Left lung (tissue), 10 donors: ENCODE data around the gene PHYHD1. TPM values are rescaled to one million over a fixed set of nuclear protein-coding genes. Genes with fewer than 3 reads are reported as not detected.
A peak's percentile ranks its signal among the peaks of the same experiment; 100 is the strongest.

Experiments
- ATAC-seq: fragments of 200-7000 bp; cut with Tn5 transposase; one replicate; pipeline ENCODE4 v1.9.1; 2020; ENCODE audit warnings: moderate library complexity
- DNase-seq, 4 donors: peaks; one replicate each; pipeline ENCODE4 v3.0.0-alpha.2; 2013 to 2020
- H3K27ac ChIP-seq, 2 donors: fragments of 200-600 bp; sonication (generic) in 1 of 2; one replicate each; pipeline versions ENCODE4 v1.5.0 to v1.8.0; 2020 to 2021
- H3K27me3 ChIP-seq, 2 donors: fragments of 200-600 bp; sonication (generic) in 1 of 2; one replicate each; pipeline versions ENCODE4 v1.5.0 to v1.8.0; 2020 to 2021
- H3K36me3 ChIP-seq, 2 donors: fragments of 200-600 bp; sonication (generic) in 1 of 2; one replicate each; pipeline versions ENCODE4 v1.5.0 to v1.8.0; 2020 to 2021
- H3K4me1 ChIP-seq, 2 donors: fragments of 200-600 bp; one replicate each; pipeline ENCODE4 v1.8.0; 2021
- H3K4me3 ChIP-seq, 2 donors: fragments of 200-600 bp; sonication (generic) in 1 of 2; one replicate each; pipeline versions ENCODE4 v1.5.0 to v1.8.0; 2020 to 2021; ENCODE audit warnings: mild to moderate bottlenecking in 1 of 2
- H3K9me3 ChIP-seq, 2 donors: fragments of 200-600 bp; sonication (generic) in 1 of 2; one replicate each; pipeline versions ENCODE4 v1.5.0 to v1.8.0; 2020 to 2021
- intact Hi-C, 2 donors: fragments of 100-400 bp; cut with DNase I; formaldehyde crosslinking; loops; one replicate each; pipeline versions ENCODE4 v1.11.2 to v1.14.2; 2022
- polyA plus RNA-seq, 6 donors: library from polyadenylated mRNA; unstranded; fragments of 120-200 nt; gene quantifications; one replicate each; pipeline ENCODE4 v1.2.1, GENCODE V29; 2013; ENCODE audit not compliant: insufficient read length in 6 of 6
- total RNA-seq, 2 donors: library from RNA; stranded (reverse); fragmentation: NEBNext Ultra II Directional; extraction: Animal tissue kit (Norgen Biotek cat#: 25700); gene quantifications; one replicate each; pipeline ENCODE4 v1.2.1, GENCODE V29; 2021
- TF ChIP-seq, protein P1 (sequence below), 2 donors: fragments of 200-600 bp; sonication (generic) in 1 of 2; IDR thresholded peaks; one replicate each; pipeline versions ENCODE4 v1.5.0 to v1.8.0; 2021; ENCODE audit warnings: antibody characterized with exemption in 2 of 2
- donor health status: DM: no; HTN: yes; CAD: no.
- donor health status: DM: no; HTN: no; CAD: no.

The PHYHD1 gene
- total and polyA plus RNA-seq, 8 donors, result 32.6 to 51.7 (median 41.0) TPM

DNA sequence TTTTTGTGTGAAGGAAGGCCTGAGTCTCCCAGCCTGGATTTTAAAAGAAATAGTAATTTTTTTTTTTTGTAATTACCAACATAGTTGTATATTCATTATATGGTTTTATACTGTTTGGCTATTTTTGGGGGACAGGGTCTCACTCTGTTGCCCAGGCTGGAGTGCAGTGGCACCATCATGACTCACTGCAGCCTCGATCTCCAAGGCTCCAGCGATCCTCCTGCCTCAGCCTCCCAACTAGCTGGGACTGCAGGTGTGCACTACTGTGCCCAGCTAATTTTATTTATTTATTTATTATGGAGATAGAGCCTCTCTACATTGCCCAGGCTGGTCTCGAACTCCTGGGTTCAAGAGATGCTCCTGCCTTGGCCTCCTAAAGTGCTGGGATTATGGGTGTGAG, 33.7 kb upstream of the PHYHD1 start:
- H3K36me3 ChIP-seq, result peaks cover 0 to 73% of the 10 kb centered on the region in 2 donors
- DNase-seq (no peak), ATAC-seq (no peak)
- peaks cover 18 to 79% of the 10 kb centered on the region in 2 donors for H3K4me1 ChIP-seq
- H3K4me3 ChIP-seq, result no peak overlapping the region
- TF ChIP-seq, protein P1, sequence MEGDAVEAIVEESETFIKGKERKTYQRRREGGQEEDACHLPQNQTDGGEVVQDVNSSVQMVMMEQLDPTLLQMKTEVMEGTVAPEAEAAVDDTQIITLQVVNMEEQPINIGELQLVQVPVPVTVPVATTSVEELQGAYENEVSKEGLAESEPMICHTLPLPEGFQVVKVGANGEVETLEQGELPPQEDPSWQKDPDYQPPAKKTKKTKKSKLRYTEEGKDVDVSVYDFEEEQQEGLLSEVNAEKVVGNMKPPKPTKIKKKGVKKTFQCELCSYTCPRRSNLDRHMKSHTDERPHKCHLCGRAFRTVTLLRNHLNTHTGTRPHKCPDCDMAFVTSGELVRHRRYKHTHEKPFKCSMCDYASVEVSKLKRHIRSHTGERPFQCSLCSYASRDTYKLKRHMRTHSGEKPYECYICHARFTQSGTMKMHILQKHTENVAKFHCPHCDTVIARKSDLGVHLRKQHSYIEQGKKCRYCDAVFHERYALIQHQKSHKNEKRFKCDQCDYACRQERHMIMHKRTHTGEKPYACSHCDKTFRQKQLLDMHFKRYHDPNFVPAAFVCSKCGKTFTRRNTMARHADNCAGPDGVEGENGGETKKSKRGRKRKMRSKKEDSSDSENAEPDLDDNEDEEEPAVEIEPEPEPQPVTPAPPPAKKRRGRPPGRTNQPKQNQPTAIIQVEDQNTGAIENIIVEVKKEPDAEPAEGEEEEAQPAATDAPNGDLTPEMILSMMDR (IDR thresholded peaks at IDR 0.05), result no peak
- no peaks in the 10 kb centered on the region for H3K27me3 ChIP-seq
- intact Hi-C loops, result no loop called here
- peak overlapping the region in 1 of 2 donors; percentile 60 for H3K27ac ChIP-seq
- no peaks in the 10 kb centered on the region for H3K9me3 ChIP-seq

DNA sequence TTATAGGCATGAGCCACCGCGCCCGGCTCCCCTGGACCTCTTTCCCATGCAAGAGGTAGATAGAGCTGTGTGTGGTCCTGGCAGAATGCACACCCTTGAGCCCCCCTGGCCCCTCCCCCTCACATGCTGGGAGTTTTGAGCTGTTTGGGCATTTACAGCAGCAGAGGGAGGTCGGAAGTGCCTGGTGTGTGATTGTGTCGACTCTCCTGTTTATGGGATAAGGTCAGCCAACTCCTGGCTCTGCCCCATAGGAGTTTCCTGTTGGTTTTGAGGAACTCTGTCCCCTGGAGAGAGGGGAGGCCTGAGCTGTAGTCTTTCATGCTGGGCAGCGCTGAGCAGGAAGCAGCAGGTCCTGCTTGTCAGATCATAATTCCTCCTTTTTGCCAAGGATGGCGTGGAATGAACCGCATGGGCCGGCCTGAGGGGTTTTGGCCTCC, 32.9 kb upstream of the PHYHD1 start:
- TF ChIP-seq, protein P1 (IDR thresholded peaks at IDR 0.05), result no peak
- ATAC-seq, result no peak
- DNase-seq, result no peak
- peaks cover 0 to 82% of the 10 kb centered on the region in 2 donors for H3K36me3 ChIP-seq
- H3K4me3 ChIP-seq, result no peak overlapping the region
- intact Hi-C loops, result no loop called here
- H3K27ac ChIP-seq, result peak overlapping the region in 1 of 2 donors; percentile 4
- no peaks in the 10 kb centered on the region for H3K27me3 ChIP-seq
- no peaks in the 10 kb centered on the region for H3K9me3 ChIP-seq
- peaks cover 25 to 84% of the 10 kb centered on the region in 2 donors for H3K4me1 ChIP-seq

DNA sequence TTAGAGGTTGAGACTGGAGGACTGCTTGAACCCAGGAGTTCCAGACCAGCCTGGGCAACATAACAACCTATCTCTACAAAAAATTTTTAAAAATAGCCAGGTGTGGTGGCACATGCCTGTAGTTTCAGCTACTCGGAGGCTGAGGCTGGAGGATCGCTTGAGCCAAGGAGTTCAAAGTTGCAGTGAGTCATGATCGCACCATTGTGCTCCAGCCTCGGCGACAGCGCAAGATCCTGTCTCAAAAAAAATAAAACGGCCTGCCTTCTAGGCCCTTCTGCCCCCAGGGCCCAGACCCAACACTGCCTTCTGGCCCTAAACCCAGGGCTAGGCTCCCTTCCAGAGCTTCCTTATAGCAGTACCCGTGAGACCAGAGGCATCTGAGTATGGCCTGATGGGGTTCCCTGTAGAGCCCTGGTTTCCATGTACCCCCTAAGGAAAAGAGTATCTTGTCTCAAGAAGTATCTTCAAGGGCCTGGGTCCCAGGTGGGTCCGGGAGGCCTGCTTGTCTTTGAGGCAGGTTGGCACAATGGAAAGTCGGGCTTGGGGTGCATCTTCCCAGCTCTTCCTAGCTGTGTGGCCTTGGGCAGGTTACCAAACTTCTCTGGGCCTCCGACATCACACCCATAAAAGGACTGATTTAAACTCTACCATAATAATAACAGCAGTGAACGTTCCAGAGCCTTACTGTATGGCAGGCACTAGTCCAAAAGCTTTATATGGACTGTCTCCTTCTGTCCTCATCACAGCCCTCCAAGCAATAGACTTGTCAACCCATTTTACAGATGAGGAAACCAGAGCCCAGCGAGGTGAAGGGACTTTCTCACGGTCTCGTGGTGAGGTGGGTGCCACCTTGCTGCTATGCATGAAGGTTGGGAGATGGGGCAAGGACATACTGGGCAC, 29.2 kb upstream of the PHYHD1 start:
- Histone ChIP-seq H3K36me3 (peaks cover 0 to 86% of the 10 kb centered on the region in 2 donors), H3K4me1 (peaks cover 13 to 59% of the 10 kb centered on the region in 2 donors)
- intact Hi-C loops, result no loop called here

DNA sequence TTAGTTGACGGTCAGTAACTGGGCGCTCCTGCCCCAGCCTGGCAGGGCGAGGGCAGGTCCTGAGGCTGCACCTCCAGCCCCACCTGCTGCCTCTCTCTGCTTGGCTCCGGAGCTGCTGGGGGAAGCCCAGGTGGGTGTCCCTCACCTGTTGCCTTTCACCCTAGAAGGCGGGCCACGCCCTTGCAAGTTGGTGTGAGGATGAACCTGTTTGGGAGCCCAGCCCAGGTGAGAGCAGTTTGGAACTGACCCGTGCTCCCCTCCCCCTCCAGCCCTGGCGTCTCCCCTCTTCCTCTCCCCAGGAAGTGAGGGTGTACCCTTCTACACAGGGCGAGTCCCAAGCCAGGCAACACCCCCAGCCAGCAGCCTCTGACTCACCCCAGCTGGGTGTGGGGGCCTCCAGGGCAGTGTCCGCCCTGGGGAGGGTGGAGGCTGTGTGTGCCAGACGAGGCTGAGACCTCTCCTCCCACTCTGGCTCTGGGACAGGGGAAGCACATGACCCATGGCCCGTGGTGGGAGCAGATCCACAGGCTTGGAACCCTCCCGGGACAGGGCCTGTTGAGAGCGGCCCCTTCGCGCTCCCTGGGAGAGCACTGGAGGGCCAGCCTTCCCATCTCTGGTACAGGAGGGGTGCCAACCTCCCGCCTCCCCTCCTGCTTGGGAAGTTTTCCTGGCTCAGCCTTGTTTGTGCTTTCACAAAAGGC, 28.4 kb upstream of the PHYHD1 start:
- H3K4me3 ChIP-seq, result no peak overlapping the region
- TF ChIP-seq, protein P1 (IDR thresholded peaks at IDR 0.05), result no peak
- H3K27me3 ChIP-seq, result no peaks in the 10 kb centered on the region
- H3K27ac ChIP-seq, result peak overlapping the region; percentile 75 to 84
- peaks cover 13 to 51% of the 10 kb centered on the region in 2 donors for H3K4me1 ChIP-seq
- H3K9me3 ChIP-seq, result no peaks in the 10 kb centered on the region
- ATAC-seq (peak; percentile 96), DNase-seq (peak in 3 of 4 donors; percentile 77 to 86 (median 80))
- H3K36me3 ChIP-seq, result peaks cover 0 to 86% of the 10 kb centered on the region in 2 donors
- intact Hi-C loops, result no loop called here

More for the DNA sequence above, 29.2 kb upstream of the PHYHD1 start:
- TF ChIP-seq, protein P1 (IDR thresholded peaks at IDR 0.05), result no peak
- ATAC-seq, result no peak
- H3K27ac ChIP-seq, result peak overlapping the region; percentile 75 to 84
- no peak for DNase-seq
- no peak overlapping the region for H3K4me3 ChIP-seq
- H3K9me3 ChIP-seq, result no peaks in the 10 kb centered on the region
- no peaks in the 10 kb centered on the region for H3K27me3 ChIP-seq

DNA sequence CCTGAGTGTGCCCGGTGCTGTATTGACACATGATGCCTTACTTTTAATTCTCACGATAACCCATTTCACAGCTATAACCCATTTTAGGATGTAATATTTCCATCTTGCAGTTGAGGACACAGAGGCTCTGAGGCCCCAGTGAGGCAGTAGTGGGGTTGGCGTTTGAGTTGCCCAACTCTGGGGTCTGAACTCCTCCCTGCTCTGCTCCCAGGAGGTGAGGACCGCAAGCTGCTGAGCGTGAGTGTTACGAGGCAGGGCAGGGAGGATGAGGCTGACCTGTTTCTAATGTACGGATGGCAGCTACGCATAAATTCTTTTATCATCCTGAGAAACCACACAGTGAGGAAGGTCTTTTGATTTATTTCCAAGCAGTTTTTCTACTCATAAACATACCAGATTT, 27.4 kb upstream of the PHYHD1 start:
- TF ChIP-seq, protein P1 (IDR thresholded peaks at IDR 0.05), result no peak
- intact Hi-C loops, result no loop called here
- no peaks in the 10 kb centered on the region for H3K27me3 ChIP-seq
- no peak overlapping the region for H3K4me3 ChIP-seq
- H3K27ac ChIP-seq, result peak overlapping the region; percentile 75 to 84
- ATAC-seq (no peak), DNase-seq (no peak)
- peaks cover 0 to 86% of the 10 kb centered on the region in 2 donors for H3K36me3 ChIP-seq
- H3K4me1 ChIP-seq, result peaks cover 10 to 46% of the 10 kb centered on the region in 2 donors
- H3K9me3 ChIP-seq, result no peaks in the 10 kb centered on the region
